Sigmoid colon (tissue), 7 donors: ENCODE measurements around the gene IGLL1. TPM values are rescaled to one million over a fixed set of nuclear protein-coding genes. Genes with fewer than 3 reads are reported as not detected.

Source experiments
- DNase-seq: peaks from one replicate; pipeline ENCODE4 v3.0.0-alpha.2; 2019
- H3K27ac ChIP-seq, 4 donors: fragments of 200-600 bp; sonication (generic); one replicate each; pipeline ENCODE4 v1.5.1; 2016 to 2019; ENCODE audit warnings: mild to moderate bottlenecking in 1 of 4
- H3K27me3 ChIP-seq, 3 donors: fragments of 200-600 bp; sonication (generic); one replicate each; pipeline ENCODE4 v1.5.1; 2019; ENCODE audit warnings: mild to moderate bottlenecking in 1 of 3
- H3K36me3 ChIP-seq, 4 donors: fragments of 200-600 bp; sonication (generic); one replicate each; pipeline ENCODE4 v1.5.1; 2016 to 2019
- H3K4me1 ChIP-seq, 4 donors: fragments of 200-600 bp; sonication (generic); one replicate each; pipeline ENCODE4 v1.5.1; 2017 to 2019
- H3K4me3 ChIP-seq, 4 donors: fragments of 200-600 bp; sonication (generic); one replicate each; pipeline ENCODE4 v1.5.1; 2017 to 2019; ENCODE audit warnings: mild to moderate bottlenecking in 2 of 4, moderate library complexity in 1 of 4
- H3K9me3 ChIP-seq, 4 donors: fragments of 200-600 bp in 3 of 4; sonication (generic) in 3 of 4; one replicate each; pipeline versions ENCODE4 v1.5.1 to v1.6.1; 2013 to 2019
- EP300 ChIP-seq, 4 donors: sonication (generic); formaldehyde crosslinking; IDR thresholded peaks; one replicate each; pipeline ENCODE4 v1.6.1; 2017; ENCODE audit warnings: antibody characterized with exemption in 4 of 4
- POLR2A ChIP-seq, 2 donors: fragments of 450-650 bp; IDR thresholded peaks; one replicate each; pipeline ENCODE4 v1.6.1; 2016; ENCODE audit warnings: antibody characterized with exemption in 2 of 2, mild to moderate bottlenecking in 2 of 2, moderate library complexity in 2 of 2
- POLR2AphosphoS5 ChIP-seq, 4 donors: sonication (generic); formaldehyde crosslinking; IDR thresholded peaks; one replicate each; pipeline ENCODE4 v1.6.1; 2017; ENCODE audit warnings: antibody characterized with exemption in 4 of 4
- WGBS, 2 donors: extraction: QIAGEN DNeasy Blood & Tissue Kit; methylation state at CpG; one replicate each; pipeline ENCODE4 v1.1.7; 2013; 5-methylcytosine and 5-hydroxymethylcytosine counted together
- intact Hi-C: fragments of 100-400 bp; cut with DNase I; formaldehyde crosslinking; loops from one replicate; pipeline ENCODE4 v1.15.1; 2023
- polyA plus RNA-seq, 3 donors: library from polyadenylated mRNA; stranded (reverse); fragments of 200-250 nt; gene quantifications; one replicate each; pipeline ENCODE4 v1.2.3, GENCODE V29; 2013
- total RNA-seq, 4 donors: library from RNA; depleted of rRNA; stranded (reverse); fragments of >200 nt; gene quantifications; one replicate each; pipeline ENCODE4 v1.1.0, GENCODE V29; 2016
- TF ChIP-seq, protein P1 (sequence below), 4 experiments: fragments of 450-650 bp in 3 of 4; fragments of 200-600 bp in 1 of 4; IDR thresholded peaks; one replicate each; pipeline ENCODE4 v1.5.1; 2016 to 2019; ENCODE audit warnings: antibody characterized with exemption in 4 of 4, mild to moderate bottlenecking in 3 of 4, moderate library complexity in 2 of 4
- donor health status: healthy with polysubstance abuse.
- donor health status: Bipolar disorder and iron deficiency.
- donor health status: healthy.

The IGLL1 gene
- total and polyA plus RNA-seq, 7 donors = not detected

DNA sequence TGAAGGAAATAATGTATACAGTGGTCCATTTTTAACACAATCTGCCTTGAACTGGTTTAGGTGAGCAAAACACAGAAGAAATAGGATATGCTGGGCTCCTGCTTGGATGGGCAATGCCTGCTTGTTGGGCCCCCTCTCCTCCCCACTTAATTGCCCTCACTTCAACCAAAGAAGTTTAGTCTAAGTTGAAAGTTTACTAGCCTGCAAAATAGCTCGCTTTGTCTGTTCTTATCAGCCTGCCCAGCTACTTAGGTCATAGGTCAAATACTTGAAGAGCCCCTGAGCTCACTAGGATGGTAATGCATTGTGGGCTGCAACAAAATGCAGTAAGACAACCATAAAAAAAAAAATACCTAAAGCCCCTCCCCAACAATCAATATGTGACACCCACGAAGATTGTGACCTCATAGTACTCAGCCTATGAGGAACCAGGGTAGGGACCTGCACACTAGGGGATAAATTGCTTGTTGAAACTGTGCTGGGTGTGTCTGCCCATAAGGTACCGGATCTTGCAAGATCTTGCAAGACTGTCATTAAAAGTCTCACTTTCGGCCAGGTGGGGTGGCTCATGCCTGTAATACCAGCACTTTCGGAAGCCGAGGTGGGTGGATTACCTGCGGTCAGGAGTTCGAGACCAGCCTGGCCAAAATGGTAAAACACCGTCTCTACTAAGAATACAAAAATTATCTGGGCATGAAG, 41.1 kb upstream of the IGLL1 start:
- Histone ChIP-seq H3K4me3 (no peak overlapping the region), H3K36me3 (peaks cover 0 to 4% (median 2%) of the 10 kb centered on the region in 4 donors), H3K4me1 (no peaks in the 10 kb centered on the region), H3K9me3 (no peaks in the 10 kb centered on the region), H3K27ac (no peak overlapping the region), H3K27me3 (no peaks in the 10 kb centered on the region)
- DNase-seq = no peak
- intact Hi-C loops = no loop called here
- 34 to 66% methylated on average over 9 of the region's 9 CpGs for WGBS, 2 donors
- TF ChIP-seq, protein P1, sequence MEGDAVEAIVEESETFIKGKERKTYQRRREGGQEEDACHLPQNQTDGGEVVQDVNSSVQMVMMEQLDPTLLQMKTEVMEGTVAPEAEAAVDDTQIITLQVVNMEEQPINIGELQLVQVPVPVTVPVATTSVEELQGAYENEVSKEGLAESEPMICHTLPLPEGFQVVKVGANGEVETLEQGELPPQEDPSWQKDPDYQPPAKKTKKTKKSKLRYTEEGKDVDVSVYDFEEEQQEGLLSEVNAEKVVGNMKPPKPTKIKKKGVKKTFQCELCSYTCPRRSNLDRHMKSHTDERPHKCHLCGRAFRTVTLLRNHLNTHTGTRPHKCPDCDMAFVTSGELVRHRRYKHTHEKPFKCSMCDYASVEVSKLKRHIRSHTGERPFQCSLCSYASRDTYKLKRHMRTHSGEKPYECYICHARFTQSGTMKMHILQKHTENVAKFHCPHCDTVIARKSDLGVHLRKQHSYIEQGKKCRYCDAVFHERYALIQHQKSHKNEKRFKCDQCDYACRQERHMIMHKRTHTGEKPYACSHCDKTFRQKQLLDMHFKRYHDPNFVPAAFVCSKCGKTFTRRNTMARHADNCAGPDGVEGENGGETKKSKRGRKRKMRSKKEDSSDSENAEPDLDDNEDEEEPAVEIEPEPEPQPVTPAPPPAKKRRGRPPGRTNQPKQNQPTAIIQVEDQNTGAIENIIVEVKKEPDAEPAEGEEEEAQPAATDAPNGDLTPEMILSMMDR (IDR thresholded peaks at IDR 0.05) = no peak
- TF ChIP-seq POLR2A (IDR thresholded peaks at IDR 0.05) (no peak), EP300 (IDR thresholded peaks at IDR 0.05) (no peak), POLR2AphosphoS5 (IDR thresholded peaks at IDR 0.05) (no peak)

DNA sequence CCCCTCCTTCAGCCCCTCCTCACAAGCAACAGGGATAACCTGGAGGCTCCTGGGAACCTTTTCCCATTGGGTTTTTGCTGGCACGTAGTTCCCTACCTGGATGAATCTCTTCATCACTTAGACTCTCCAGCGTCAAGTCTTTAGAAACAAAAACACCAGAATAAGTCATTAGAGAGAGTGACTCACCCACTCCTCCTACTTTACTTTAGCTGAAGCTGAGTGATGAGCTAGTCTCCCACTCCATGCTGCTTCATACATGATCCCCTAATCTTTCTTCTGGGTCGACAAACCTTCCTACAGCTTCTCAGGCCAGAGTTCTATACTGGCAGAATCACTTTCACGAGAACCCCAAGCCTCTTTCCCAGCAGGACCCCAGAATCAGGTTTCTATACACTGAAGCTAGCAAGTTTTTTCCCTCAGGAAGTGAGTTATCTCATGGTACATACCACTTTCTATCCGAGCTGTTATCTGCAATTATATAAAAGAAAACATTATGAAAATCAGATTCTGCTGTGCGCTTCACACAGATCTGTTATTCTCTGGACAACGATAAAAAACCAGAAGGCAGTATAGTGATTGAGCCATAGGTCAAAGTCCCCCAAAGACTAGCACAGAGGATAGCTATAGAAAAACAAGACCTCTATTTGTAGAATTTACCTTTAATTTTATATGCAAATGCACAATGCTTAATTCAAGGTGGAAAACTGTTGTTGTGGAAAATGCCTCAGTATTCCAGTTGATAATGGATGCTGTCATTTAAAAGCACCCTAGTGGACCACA, 33.3 kb upstream of the IGLL1 start:
- Histone ChIP-seq H3K4me3 (no peak overlapping the region), H3K27me3 (no peaks in the 10 kb centered on the region), H3K4me1 (no peaks in the 10 kb centered on the region), H3K27ac (no peak overlapping the region), H3K9me3 (no peaks in the 10 kb centered on the region), H3K36me3 (no peaks in the 10 kb centered on the region)
- 43 to 72% methylated on average over 7 of the region's 7 CpGs for WGBS, 2 donors
- TF ChIP-seq, protein P1 (IDR thresholded peaks at IDR 0.05) = no peak
- no peak for TF ChIP-seq POLR2AphosphoS5 (IDR thresholded peaks at IDR 0.05)
- intact Hi-C loops = no loop called here
- no peak for DNase-seq

- Histone ChIP-seq H3K4me3 (no peak overlapping the region), H3K9me3 (no peaks in the 10 kb centered on the region), H3K27me3 (no peaks in the 10 kb centered on the region), H3K36me3 (no peaks in the 10 kb centered on the region), H3K4me1 (no peaks in the 10 kb centered on the region), H3K27ac (no peak overlapping the region)
- intact Hi-C loops = no loop called here
- TF ChIP-seq POLR2A (IDR thresholded peaks at IDR 0.05) (no peak), POLR2AphosphoS5 (IDR thresholded peaks at IDR 0.05) (no peak), EP300 (IDR thresholded peaks at IDR 0.05) (no peak)
- TF ChIP-seq, protein P1 (IDR thresholded peaks at IDR 0.05) = no peak
- WGBS, 2 donors = 85 to 91% methylated on average over 12 of the region's 12 CpGs
- no peak for DNase-seq
Observed at GRCh38 chr22:23609983-23610781, 30.1 kb upstream of the IGLL1 start.

DNA sequence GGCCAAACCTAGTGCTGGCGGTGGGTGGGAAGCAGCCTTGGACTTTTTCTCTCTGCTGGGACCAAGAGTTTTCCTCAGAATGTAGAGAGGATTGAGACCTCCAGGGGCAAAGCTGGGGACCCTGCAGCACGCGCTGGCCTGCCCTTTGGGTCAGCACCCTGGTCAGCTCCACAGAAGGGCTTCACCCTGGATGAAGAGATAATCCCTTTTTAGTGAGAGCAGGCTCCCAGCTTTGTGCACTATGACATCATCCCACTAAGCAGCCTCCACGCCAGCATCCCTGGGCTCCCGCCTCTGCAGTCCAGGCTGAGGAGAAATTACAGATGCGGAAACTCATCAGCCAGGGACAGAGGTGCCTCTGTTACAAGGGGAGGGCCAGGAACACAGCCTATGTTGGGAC, 28.5 kb upstream of the IGLL1 start:
- WGBS, 2 donors = 69 to 82% methylated on average over 6 of the region's 6 CpGs

More for the DNA sequence above, 28.5 kb upstream of the IGLL1 start:
- Histone ChIP-seq H3K36me3 (no peaks in the 10 kb centered on the region), H3K4me1 (no peaks in the 10 kb centered on the region), H3K27ac (no peak overlapping the region), H3K9me3 (no peaks in the 10 kb centered on the region), H3K4me3 (no peak overlapping the region), H3K27me3 (no peaks in the 10 kb centered on the region)
- TF ChIP-seq, protein P1 (IDR thresholded peaks at IDR 0.05) = no peak
- TF ChIP-seq POLR2AphosphoS5 (IDR thresholded peaks at IDR 0.05) (no peak), EP300 (IDR thresholded peaks at IDR 0.05) (no peak), POLR2A (IDR thresholded peaks at IDR 0.05) (no peak)
- intact Hi-C loops = no loop called here
- no peak for DNase-seq
